AG09309 (cell line): Measurements from ENCODE around the gene MCRIP1.

Source experiments
- DNase-seq: peaks from one replicate; pipeline ENCODE4 v3.0.0-alpha.2; 2010; ENCODE audit warnings: low read depth
- H3K4me3 ChIP-seq: 2 replicates; pipeline ENCODE4 v1.5.1; 2011; ENCODE audit warnings: mild to moderate bottlenecking, low read depth, low read length, moderate library complexity; ENCODE audit not compliant: control insufficient read depth
- CTCF ChIP-seq: IDR thresholded peaks from 2 replicates; pipeline ENCODE4 v1.5.1; 2011; ENCODE audit warnings: mild to moderate bottlenecking, low read depth, low read length, inconsistent platforms; ENCODE audit not compliant: insufficient read depth, control insufficient read depth; ENCODE audit errors: missing control alignments

The MCRIP1 gene

GRCh38 chr17:81870131-81870980, 37.3 kb upstream of the MCRIP1 start:
- no peak for TF ChIP-seq CTCF
- peak overlapping the region; percentile 75 for H3K4me3 ChIP-seq
- no peak for DNase-seq

GRCh38 chr17:81869221-81870130, 36.4 kb upstream of the MCRIP1 start:
- peak; percentile 81 for TF ChIP-seq CTCF
- H3K4me3 ChIP-seq, result peak overlapping the region; percentile 75
- DNase-seq, result no peak

GRCh38 chr17:81868674-81869220, 35.7 kb upstream of the MCRIP1 start:
- TF ChIP-seq CTCF, result no peak
- DNase-seq, result peak; percentile 66
- peak overlapping the region; percentile 75 for H3K4me3 ChIP-seq

GRCh38 chr17:81867991-81868673, 35.0 kb upstream of the MCRIP1 start:
- DNase-seq, result no peak
- no peak for TF ChIP-seq CTCF
- H3K4me3 ChIP-seq, result no peak overlapping the region

- H3K4me3 ChIP-seq, result no peak overlapping the region
- no peak for DNase-seq
- TF ChIP-seq CTCF, result no peak
Measured at GRCh38 chr17:81867170-81867990, 34.3 kb upstream of the MCRIP1 start.
